GM10248 (cell line): ENCODE data around the gene HS2ST1.

Experiments
- CTCF ChIA-PET: fragments of 300-600 bp; sonication (Branson Sonifier 250); formaldehyde crosslinking; extraction: SDS; loops from one replicate; lab custom pipeline; 2021; ENCODE audit warnings: antibody characterized with exemption; lab: Yijun Ruan, JAX
- POLR2A ChIA-PET: fragments of 350-650 bp; sonication (Branson Sonifier 250); formaldehyde crosslinking; extraction: SDS; loops from one replicate; lab custom pipeline; 2020; ENCODE audit warnings: antibody characterized with exemption; lab: Yijun Ruan, JAX
- DNase-seq: peaks from one replicate; pipeline ENCODE4 v3.0.0; 2012; ENCODE audit errors: extremely low spot score
- TF ChIP-seq, protein P1 (sequence below): IDR thresholded peaks from 2 replicates; pipeline ENCODE4 v1.5.1; 2012; ENCODE audit warnings: mild to moderate bottlenecking, low read depth; ENCODE audit errors: extremely low read depth, missing control alignments, control extremely low read depth

The HS2ST1 gene

DNA sequence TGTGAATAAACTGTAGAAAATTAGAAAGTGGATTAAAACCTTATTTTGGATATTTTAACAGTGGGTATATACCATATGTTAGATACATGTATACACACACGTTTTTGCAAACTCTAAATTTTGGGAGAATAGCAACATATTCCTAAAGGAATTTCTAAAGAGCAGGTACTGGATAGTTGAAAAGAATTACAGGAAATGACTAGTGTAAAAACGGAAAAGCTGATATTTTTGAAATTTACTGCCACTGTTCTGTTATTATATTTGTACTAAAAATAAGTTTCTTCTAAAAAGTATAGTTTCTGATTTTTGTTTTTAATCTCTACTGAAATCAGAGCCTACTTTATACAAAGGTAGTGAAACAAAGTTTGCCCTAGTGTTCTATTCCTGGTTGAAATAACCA is 114.1 kb downstream of the HS2ST1 start:
- CTCF ChIA-PET = no interaction called here
- TF ChIP-seq, protein P1, sequence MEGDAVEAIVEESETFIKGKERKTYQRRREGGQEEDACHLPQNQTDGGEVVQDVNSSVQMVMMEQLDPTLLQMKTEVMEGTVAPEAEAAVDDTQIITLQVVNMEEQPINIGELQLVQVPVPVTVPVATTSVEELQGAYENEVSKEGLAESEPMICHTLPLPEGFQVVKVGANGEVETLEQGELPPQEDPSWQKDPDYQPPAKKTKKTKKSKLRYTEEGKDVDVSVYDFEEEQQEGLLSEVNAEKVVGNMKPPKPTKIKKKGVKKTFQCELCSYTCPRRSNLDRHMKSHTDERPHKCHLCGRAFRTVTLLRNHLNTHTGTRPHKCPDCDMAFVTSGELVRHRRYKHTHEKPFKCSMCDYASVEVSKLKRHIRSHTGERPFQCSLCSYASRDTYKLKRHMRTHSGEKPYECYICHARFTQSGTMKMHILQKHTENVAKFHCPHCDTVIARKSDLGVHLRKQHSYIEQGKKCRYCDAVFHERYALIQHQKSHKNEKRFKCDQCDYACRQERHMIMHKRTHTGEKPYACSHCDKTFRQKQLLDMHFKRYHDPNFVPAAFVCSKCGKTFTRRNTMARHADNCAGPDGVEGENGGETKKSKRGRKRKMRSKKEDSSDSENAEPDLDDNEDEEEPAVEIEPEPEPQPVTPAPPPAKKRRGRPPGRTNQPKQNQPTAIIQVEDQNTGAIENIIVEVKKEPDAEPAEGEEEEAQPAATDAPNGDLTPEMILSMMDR = no peak
- no peak for DNase-seq
- POLR2A ChIA-PET = no interaction called here

DNA sequence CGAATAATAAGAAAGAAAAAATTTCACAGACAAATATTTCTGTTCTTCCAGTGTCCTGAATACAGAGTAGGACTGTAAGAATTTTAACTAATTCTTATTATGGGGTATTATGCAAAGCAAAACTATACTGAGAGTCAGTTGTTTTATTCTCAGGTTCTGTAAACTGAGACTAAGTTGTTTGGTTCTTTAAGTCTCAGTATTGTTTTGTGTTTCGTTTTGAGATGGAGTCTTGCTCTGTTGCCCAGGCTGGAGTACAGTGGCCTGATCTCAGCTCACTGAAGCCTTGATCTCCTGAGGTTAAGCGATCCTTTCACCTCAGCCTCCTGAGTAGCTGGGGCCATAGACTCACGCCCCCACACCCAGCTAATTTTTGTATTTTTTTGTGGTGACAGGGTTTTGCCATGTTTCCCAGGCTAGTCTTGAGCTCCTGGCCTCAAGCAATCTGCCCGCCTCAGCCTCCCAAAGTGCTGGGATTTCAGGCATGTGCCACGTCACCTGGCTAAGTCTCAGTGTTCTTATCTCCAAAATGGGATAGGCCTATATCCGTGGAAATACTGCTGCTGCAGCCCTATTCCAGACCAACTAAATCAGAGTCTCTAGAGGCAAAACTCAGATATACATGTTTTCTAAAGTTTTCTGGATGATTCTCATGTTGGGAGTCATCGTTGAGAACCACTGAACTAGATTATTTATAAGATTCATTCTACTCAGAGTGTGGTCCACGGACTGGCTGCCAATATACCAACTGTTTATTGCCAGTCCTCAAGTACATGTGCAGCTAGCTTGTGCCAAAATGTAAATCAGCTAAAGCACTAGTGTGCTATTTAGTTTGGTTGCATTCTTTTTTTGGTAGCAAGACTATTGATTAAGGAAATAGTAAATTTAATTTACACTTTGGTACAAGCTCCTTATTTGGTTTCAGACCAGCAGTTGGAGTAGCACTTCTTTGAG is 116.6 kb downstream of the HS2ST1 start:
- TF ChIP-seq, protein P1 = no peak
- ChIA-PET POLR2A (no interaction called here), CTCF (interaction anchor here (1.1 to 1.4 kb wide), 2 partner anchors 28 to 53 kb away, joined by 3 read pairs; no protein-coding TSS in a partner anchor)
- peak; percentile 12 for DNase-seq

DNA sequence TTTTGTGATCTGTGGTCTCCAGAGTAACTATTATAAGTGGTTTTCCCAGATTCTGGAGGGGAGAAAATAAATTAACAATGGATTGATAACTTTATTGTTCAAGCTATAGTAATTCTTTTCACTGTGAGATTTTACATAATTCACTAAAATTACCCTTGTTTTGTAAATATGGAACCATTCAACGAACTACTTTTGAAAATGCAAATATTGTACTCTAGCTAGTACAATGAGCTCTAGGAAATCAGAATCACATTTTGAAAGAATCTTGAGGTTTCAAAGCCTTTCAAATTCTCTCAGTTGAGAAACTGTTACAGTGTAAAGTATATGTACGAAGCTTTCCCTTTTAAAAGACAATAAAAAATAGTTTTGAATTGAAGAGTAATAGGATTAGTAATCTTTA is 119.9 kb downstream of the HS2ST1 start:
- ChIA-PET POLR2A (no interaction called here), CTCF (interaction anchor here (0.9 to 1.7 kb wide), 6 partner anchors 9 to 200 kb away, joined by 3 to 8 read pairs (median 3); no protein-coding TSS in a partner anchor)
- DNase-seq = no peak
- TF ChIP-seq, protein P1 = no peak

DNA sequence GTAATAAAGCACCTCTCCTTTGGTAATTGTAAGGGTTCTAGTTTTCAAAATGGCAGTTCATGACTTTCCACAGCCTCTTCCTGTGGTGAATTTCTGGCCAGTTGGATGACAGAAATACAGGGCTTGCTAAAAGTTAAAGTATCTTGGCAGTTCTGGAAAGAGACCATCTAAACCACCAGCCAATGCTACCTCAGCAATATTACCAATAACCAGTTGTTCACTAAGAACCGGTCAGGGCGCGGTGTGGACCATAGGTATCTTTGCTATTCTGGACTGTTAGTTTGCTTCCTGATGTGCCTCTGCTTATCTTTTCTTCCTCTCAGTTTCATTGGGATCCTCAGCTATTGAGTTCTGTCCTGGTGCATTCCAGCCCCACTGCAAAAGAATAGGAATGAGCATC is 124.7 kb downstream of the HS2ST1 start:
- ChIA-PET CTCF (no interaction called here), POLR2A (no interaction called here)
- TF ChIP-seq, protein P1 = no peak
- no peak for DNase-seq

DNA sequence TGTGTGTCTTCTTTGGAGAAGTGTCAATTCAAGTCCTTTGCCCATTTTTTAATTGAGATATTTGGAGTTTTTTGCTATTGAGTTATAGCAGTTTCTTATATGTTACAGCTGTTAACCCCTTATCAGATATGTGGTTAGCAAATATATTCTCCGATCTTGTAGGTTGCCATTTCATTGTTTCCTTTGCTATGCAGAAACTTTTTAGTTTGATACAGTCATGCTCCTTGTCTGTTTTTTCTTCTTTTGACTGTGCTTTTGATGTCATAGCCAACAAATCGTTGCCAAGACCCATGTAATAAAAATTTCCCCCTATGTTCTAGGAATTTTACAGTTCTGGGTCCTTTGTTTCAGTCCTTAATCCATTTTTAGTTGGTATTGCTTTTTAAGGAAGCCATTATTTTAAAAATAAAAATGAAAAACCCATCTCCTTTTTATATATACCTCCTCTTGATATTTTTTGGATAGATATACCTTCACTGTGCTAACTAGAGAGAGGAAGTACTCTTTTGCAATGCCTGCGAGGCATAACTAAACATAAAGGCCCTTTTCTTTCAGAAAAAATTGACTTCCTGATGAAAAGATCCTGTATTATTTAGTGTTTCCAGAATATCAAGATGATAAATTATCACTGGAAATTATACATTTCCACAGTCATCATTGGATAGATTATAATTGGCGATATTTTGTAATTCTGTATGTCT is 127.8 kb downstream of the HS2ST1 start:
- TF ChIP-seq, protein P1 = no peak
- ChIA-PET POLR2A (no interaction called here), CTCF (interaction anchor here (1.4 kb wide), 1 partner anchor 66 kb away, joined by 3 read pairs; no protein-coding TSS in a partner anchor)
- DNase-seq = no peak

DNA sequence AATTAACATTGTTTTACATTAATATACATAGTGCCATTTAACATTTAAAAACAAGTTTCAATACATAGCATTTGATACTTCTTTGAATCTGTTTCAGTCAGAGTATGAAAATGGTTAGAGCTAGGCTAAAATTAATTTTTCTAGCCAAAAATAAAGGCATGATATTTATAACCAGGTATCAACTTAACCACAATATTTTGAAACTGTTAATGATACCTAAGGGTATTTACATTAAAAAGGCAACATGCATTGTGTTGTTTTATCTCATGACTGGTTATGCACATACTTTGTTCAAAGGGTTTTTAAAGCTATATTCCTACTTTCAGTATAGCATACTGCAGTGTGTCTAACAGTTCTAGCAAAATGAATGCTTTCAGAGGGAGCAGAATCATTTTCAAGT is 130.0 kb downstream of the HS2ST1 start:
- ChIA-PET POLR2A (interaction anchor here (1.8 kb wide), 1 partner anchor 13 kb away, joined by 10 read pairs; no protein-coding TSS in a partner anchor), CTCF (interaction anchor here (0.8 to 1.9 kb wide), 4 partner anchors 10 to 340 kb away, joined by 3 to 7 read pairs (median 5); partner anchors contain the start of gene SH3GLB1)
- TF ChIP-seq, protein P1 = no peak
- no peak for DNase-seq
